Naive thymus-derived CD4-positive, alpha-beta T cell (primary cell): ENCODE measurements around the gene KRT79. TPM values are rescaled to one million over a fixed set of nuclear protein-coding genes. Genes with fewer than 3 reads are reported as not detected.

ENCODE experiments used
- ATAC-seq: fragments of 150-1000 bp; cut with Tn5 transposase; 2 replicates; pipeline ENCODE4 v1.10.0; 2021; ENCODE audit warnings: mild to moderate bottlenecking, moderate library complexity
- CTCF ChIA-PET: fragments of 350-600 bp; sonication (Branson Sonifier 250); formaldehyde crosslinking; loops from one replicate; lab custom pipeline; 2021; ENCODE audit warnings: antibody characterized with exemption; lab: Charles Lee
- POLR2A ChIA-PET: fragments of 350-600 bp; sonication (Branson Sonifier 250); formaldehyde crosslinking; loops from one replicate; lab custom pipeline; 2021; ENCODE audit warnings: antibody characterized with exemption, inconsistent platforms; lab: Charles Lee
- DNase-seq, 9 donors: peaks; one replicate each; pipeline versions ENCODE4 v3.0.0 to v3.0.0-alpha.2; 2020 to 2022; ENCODE audit warnings: mixed read lengths in 1 of 9
- H3K27ac ChIP-seq: one replicate; pipeline ENCODE4 v1.7.0; 2013; ENCODE audit warnings: mild to moderate bottlenecking, low read depth, low read length, moderate library complexity
- H3K27me3 ChIP-seq, 2 donors: one replicate each; pipeline ENCODE4 v1.7.0; 2013; ENCODE audit warnings: low read length in 2 of 2, mild to moderate bottlenecking in 2 of 2, moderate library complexity in 2 of 2; ENCODE audit not compliant: control insufficient read depth in 2 of 2, insufficient read depth in 2 of 2
- H3K36me3 ChIP-seq, 3 experiments: 1 replicate in 2 of 3; 2 replicates in 1 of 3; pipeline ENCODE4 v1.7.0; 2013; ENCODE audit warnings: low read length in 3 of 3, mild to moderate bottlenecking in 3 of 3, moderate library complexity in 1 of 3; ENCODE audit not compliant: insufficient read depth in 3 of 3, control insufficient read depth in 2 of 3
- H3K4me1 ChIP-seq, 2 donors: one replicate each; pipeline ENCODE4 v1.7.0; 2013; ENCODE audit warnings: low read length in 2 of 2, mild to moderate bottlenecking in 2 of 2, moderate library complexity in 1 of 2; ENCODE audit not compliant: control insufficient read depth in 2 of 2, insufficient read depth in 2 of 2
- H3K4me3 ChIP-seq: 2 replicates; pipeline ENCODE4 v1.7.0; 2013; ENCODE audit warnings: mild to moderate bottlenecking, low read length
- H3K9me3 ChIP-seq, 3 experiments: 1 replicate in 2 of 3; 2 replicates in 1 of 3; pipeline ENCODE4 v1.7.0; 2013; ENCODE audit warnings: low read length in 3 of 3; ENCODE audit not compliant: control insufficient read depth in 2 of 3
- H3K27ac Mint-ChIP-seq, 9 donors: one replicate each; pipeline ENCODE4 v1.8.0; 2020 to 2022; ENCODE audit warnings: mixed read lengths in 9 of 9, mild to moderate bottlenecking in 8 of 9, moderate library complexity in 5 of 9, inconsistent platforms in 2 of 9
- H3K27me3 Mint-ChIP-seq, 5 donors: one replicate each; pipeline ENCODE4 v1.8.0; 2021 to 2022; ENCODE audit warnings: mixed read lengths in 5 of 5, mild to moderate bottlenecking in 1 of 5
- H3K36me3 Mint-ChIP-seq, 5 donors: one replicate each; pipeline ENCODE4 v1.8.0; 2020 to 2022; ENCODE audit warnings: mixed read lengths in 5 of 5, mild to moderate bottlenecking in 3 of 5, inconsistent platforms in 1 of 5
- H3K4me1 Mint-ChIP-seq, 7 donors: one replicate each; pipeline ENCODE4 v1.8.0; 2020 to 2022; ENCODE audit warnings: mixed read lengths in 7 of 7, mild to moderate bottlenecking in 3 of 7, inconsistent platforms in 1 of 7
- H3K4me3 Mint-ChIP-seq, 10 donors: one replicate each; pipeline ENCODE4 v1.8.0; 2020 to 2022; ENCODE audit warnings: mild to moderate bottlenecking in 10 of 10, mixed read lengths in 10 of 10, moderate library complexity in 6 of 10, inconsistent platforms in 2 of 10
- H3K9me3 Mint-ChIP-seq, 11 donors: one replicate each; pipeline ENCODE4 v1.8.0; 2020 to 2022; ENCODE audit warnings: mixed read lengths in 11 of 11, mild to moderate bottlenecking in 4 of 11, inconsistent platforms in 1 of 11, moderate library complexity in 1 of 11
- intact Hi-C, 2 donors: fragments of 100-400 bp; cut with micrococcal nuclease; formaldehyde crosslinking; loops; one replicate each; pipeline ENCODE4 v1.15.1; 2023
- polyA plus RNA-seq, 2 donors: library from polyadenylated mRNA; unstranded; fragments of 300-500 nt; fragmentation: Illumina TruSeq; gene quantifications; one replicate each; pipeline ENCODE4 v1.2.3, GENCODE V29; 2021
- total RNA-seq, 6 experiments: library from RNA in 5 of 6; stranded (reverse) in 5 of 6; gene quantifications; 1 replicate in 5 of 6; 2 replicates in 1 of 6; pipeline ENCODE4 v1.2.3 and lab custom pipeline; 2021 to 2026

KRT79 gene
- total and polyA plus RNA-seq, 7 experiments from 2014 or later, result not detected

DNA sequence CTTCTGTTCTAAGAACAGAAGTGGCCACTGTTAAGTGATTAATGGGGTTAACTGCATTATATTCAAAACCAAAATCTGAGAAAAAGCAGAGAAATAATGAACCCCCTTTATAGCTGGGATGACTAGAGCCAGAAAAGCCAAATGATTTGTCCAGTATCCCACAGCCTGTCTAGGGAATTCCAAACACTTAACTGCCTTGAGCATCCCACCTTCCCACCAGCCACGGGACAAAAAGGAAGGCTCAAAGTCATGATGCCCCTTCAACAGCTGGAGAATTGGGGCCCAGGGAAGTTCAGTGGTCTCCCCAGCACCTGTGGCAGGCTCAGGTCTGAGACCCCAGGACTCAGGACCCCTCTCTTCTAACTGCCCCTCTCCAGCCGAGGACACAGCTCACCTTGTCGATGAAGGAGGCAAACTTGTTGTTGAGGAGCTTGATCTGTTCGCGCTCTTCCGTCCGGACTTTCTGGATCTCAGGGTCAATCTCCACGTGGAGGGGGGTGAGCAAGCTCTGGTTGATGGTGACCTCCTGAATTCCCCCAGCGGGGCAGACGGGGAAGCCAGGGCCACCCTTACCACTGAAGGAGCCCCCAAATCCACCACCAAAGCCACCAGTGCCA is 20.8 kb downstream of the KRT79 start:
- H3K27ac Mint-ChIP-seq, result no peak overlapping the region
- ATAC-seq, result no peak
- DNase-seq, result no peak
- CTCF ChIA-PET, result no interaction called here
- no peaks in the 10 kb centered on the region for H3K27me3 ChIP-seq
- H3K4me1 ChIP-seq, result peaks cover 0 to 13% of the 10 kb centered on the region in 2 donors
- no peaks in the 10 kb centered on the region for H3K9me3 ChIP-seq
- no peak overlapping the region for H3K4me3 ChIP-seq
- no peak overlapping the region for H3K27ac ChIP-seq
- H3K4me3 Mint-ChIP-seq, result no peak overlapping the region
- POLR2A ChIA-PET, result no interaction called here
- intact Hi-C loops, result no loop called here
- H3K4me1 Mint-ChIP-seq, result peaks cover 5 to 13% (median 12%) of the 10 kb centered on the region in 7 donors
- H3K27me3 Mint-ChIP-seq, result no peaks in the 10 kb centered on the region
- no peaks in the 10 kb centered on the region for H3K9me3 Mint-ChIP-seq
- H3K36me3 Mint-ChIP-seq, result no peaks in the 10 kb centered on the region
- H3K36me3 ChIP-seq, result no peaks in the 10 kb centered on the region

DNA sequence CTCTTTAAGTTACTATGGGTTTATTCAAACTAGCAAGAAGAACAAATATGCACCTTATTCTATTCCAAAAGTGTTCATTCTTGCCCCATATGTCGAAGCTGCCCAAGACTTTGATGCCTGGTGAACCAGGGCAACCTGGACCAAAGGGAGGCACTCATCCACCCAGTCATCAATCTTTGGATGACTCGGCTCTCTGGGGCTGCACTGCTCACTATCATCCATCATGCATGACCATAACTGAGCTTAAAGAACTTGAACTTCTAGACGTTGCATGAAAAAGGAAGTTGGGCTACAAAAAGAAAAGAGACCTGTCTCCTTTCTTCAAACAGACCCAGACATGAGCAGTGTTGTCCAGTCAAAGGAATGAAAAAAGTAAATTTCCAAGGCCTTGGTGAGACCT is 21.4 kb downstream of the KRT79 start:
- ChIA-PET POLR2A (no interaction called here), CTCF (no interaction called here)
- ATAC-seq (no peak), DNase-seq (no peak)
- no peak overlapping the region for H3K4me3 Mint-ChIP-seq
- Histone ChIP-seq H3K9me3 (no peaks in the 10 kb centered on the region), H3K27me3 (no peaks in the 10 kb centered on the region), H3K27ac (no peak overlapping the region), H3K4me1 (peaks cover 0 to 7% of the 10 kb centered on the region in 2 donors), H3K36me3 (no peaks in the 10 kb centered on the region), H3K4me3 (no peak overlapping the region)
- peaks cover 5 to 8% (median 7%) of the 10 kb centered on the region in 7 donors for H3K4me1 Mint-ChIP-seq
- H3K9me3 Mint-ChIP-seq, result peaks cover 0 to 1% (median 0%) of the 10 kb centered on the region in 11 donors
- peak overlapping the region in 4 of 9 donors; percentile 7 to 51 (median 34) for H3K27ac Mint-ChIP-seq
- intact Hi-C loops, result no loop called here
- H3K27me3 Mint-ChIP-seq, result no peaks in the 10 kb centered on the region
- no peaks in the 10 kb centered on the region for H3K36me3 Mint-ChIP-seq

DNA sequence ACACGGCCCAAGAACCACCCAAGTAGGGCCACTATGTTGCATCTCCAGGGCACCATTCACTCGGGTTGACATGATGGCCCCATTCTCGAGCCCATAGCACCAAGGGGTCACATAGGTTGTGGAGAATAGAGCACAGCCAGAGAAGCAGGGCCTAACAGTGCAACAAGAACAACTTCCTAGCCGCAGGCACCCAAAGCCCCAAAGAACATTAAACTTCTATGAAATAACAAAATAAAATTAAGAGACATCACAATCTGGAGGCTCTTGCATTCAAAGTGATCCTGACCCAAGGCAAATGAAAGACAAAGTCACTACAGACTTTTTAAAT is 22.1 kb downstream of the KRT79 start:
- POLR2A ChIA-PET, result no interaction called here
- DNase-seq (no peak), ATAC-seq (no peak)
- CTCF ChIA-PET, result no interaction called here
- H3K27ac ChIP-seq, result no peak overlapping the region
- H3K9me3 ChIP-seq, result no peaks in the 10 kb centered on the region
- no peaks in the 10 kb centered on the region for H3K27me3 Mint-ChIP-seq
- peak overlapping the region in 3 of 9 donors; percentile 10 to 41 (median 26) for H3K27ac Mint-ChIP-seq
- H3K9me3 Mint-ChIP-seq, result peaks cover 0 to 1% (median 0%) of the 10 kb centered on the region in 11 donors
- H3K36me3 Mint-ChIP-seq, result no peaks in the 10 kb centered on the region
- H3K36me3 ChIP-seq, result no peaks in the 10 kb centered on the region
- H3K4me1 Mint-ChIP-seq, result peaks cover 0 to under 1% (median 0%) of the 10 kb centered on the region in 7 donors
- no peak overlapping the region for H3K4me3 ChIP-seq
- H3K4me1 ChIP-seq, result no peaks in the 10 kb centered on the region
- no peak overlapping the region for H3K4me3 Mint-ChIP-seq
- no peaks in the 10 kb centered on the region for H3K27me3 ChIP-seq
- intact Hi-C loops, result no loop called here

DNA sequence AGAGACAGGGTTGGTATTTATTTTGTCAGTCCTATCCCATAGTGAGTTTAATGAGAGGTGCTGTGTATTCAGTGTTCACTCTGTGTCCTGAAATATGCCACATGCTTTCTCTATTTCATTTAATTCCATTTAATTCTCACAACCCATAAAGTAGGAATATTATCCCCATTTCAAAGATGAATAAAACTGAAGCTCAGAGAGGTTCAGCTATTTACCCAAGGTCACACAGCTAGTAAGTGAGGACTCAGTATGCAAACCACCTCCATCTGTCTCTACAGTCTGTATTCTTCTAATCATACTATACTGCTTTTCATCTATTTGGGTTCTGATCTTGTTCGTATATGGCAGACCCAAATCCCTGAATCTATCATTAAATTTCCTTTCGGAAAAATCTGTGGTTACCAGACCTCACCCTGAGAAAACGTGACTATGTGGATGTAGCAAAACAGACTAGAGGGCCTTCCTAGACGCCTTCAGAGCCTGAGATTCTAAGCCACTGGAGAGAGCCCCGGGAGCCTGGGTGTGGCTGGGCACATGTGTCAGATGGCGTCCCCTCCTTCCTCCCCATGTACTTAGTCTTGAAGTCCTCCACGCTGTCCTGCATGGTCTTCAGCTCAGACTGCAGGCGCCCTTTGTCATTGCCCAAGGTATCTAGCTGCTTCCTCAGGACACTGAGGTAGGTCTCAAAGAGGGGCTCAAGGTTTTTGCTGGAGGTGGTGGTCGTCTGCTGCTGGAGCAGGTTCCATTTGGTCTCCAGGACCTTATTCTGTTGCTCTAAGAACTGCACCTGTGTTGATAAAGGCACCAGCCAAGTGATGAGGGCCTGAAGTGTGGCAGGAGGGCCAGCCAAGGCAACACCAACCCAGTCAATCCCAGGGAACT is 22.7 kb downstream of the KRT79 start:
- H3K4me3 ChIP-seq, result no peak overlapping the region
- no peak overlapping the region for H3K4me3 Mint-ChIP-seq
- no peak overlapping the region for H3K27ac Mint-ChIP-seq
- ATAC-seq (no peak), DNase-seq (no peak)
- no peaks in the 10 kb centered on the region for H3K36me3 Mint-ChIP-seq
- CTCF ChIA-PET, result no interaction called here
- intact Hi-C loops, result no loop called here
- H3K4me1 Mint-ChIP-seq, result no peaks in the 10 kb centered on the region
- no peak overlapping the region for H3K27ac ChIP-seq
- H3K36me3 ChIP-seq, result no peaks in the 10 kb centered on the region
- H3K27me3 ChIP-seq, result no peaks in the 10 kb centered on the region
- H3K9me3 Mint-ChIP-seq, result peaks cover 0 to 1% (median 0%) of the 10 kb centered on the region in 11 donors
- POLR2A ChIA-PET, result interaction anchor here (0.7 kb wide), 1 partner anchor 472 kb away, joined by 3 read pairs; no protein-coding TSS in a partner anchor
- H3K27me3 Mint-ChIP-seq, result no peaks in the 10 kb centered on the region
- no peaks in the 10 kb centered on the region for H3K9me3 ChIP-seq
- no peaks in the 10 kb centered on the region for H3K4me1 ChIP-seq

DNA sequence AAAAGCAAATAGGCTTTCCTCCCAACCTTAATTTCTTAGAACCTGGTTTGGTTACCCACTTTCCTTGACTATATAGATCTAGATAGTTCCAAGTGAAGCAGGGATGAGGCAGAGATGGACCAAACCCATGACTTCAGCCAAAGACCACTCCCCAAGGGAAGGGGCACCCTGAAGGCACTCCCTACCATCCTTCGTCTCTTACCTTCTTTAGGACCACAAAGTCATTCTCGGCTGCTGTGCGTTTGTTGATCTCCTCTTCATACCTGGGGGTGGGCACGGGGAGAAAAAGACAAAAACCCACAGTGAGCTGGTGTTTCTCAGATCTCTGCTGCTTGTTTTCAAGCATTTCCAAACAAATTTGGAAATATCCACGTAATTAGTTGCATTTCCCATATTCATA is 23.6 kb downstream of the KRT79 start:
- H3K27me3 Mint-ChIP-seq, result no peaks in the 10 kb centered on the region
- Histone ChIP-seq H3K27me3 (no peaks in the 10 kb centered on the region), H3K27ac (no peak overlapping the region), H3K4me3 (no peak overlapping the region), H3K36me3 (no peaks in the 10 kb centered on the region), H3K4me1 (no peaks in the 10 kb centered on the region), H3K9me3 (no peaks in the 10 kb centered on the region)
- H3K4me3 Mint-ChIP-seq, result no peak overlapping the region
- intact Hi-C loops, result no loop called here
- peak overlapping the region in 1 of 9 donors; percentile 65 for H3K27ac Mint-ChIP-seq
- no peaks in the 10 kb centered on the region for H3K36me3 Mint-ChIP-seq
- peaks cover 0 to 1% (median 0%) of the 10 kb centered on the region in 11 donors for H3K9me3 Mint-ChIP-seq
- CTCF ChIA-PET, result no interaction called here
- H3K4me1 Mint-ChIP-seq, result no peaks in the 10 kb centered on the region
- DNase-seq (no peak), ATAC-seq (no peak)
- POLR2A ChIA-PET, result no interaction called here

DNA sequence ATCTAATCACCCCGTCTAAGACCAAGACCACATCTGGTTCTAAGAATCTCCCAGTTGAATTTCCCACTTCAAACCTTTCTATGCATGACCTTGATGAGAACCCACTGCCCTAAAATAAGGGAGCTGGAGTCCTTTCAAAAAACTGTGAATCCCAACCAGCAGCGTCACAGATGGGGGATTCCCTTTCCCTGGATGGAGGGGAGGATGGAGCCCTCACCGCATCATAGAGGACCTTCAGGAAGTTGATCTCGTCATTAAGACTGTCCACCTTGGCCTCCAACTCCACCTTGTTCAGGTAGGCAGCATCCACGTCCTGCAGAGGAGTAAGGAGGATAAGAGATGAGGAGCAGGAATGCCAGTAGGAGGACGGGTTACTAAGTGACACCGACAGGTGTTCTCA is 24.9 kb downstream of the KRT79 start:
- POLR2A ChIA-PET, result no interaction called here
- Histone ChIP-seq H3K4me1 (no peaks in the 10 kb centered on the region), H3K4me3 (no peak overlapping the region), H3K27me3 (no peaks in the 10 kb centered on the region), H3K36me3 (no peaks in the 10 kb centered on the region), H3K27ac (no peak overlapping the region), H3K9me3 (no peaks in the 10 kb centered on the region)
- ATAC-seq (no peak), DNase-seq (no peak)
- Mint-ChIP-seq H3K27me3 (no peaks in the 10 kb centered on the region), H3K27ac (peak overlapping the region in 1 of 9 donors; percentile 82), H3K4me1 (no peaks in the 10 kb centered on the region), H3K36me3 (no peaks in the 10 kb centered on the region), H3K4me3 (no peak overlapping the region), H3K9me3 (peaks cover 0 to 1% (median 0%) of the 10 kb centered on the region in 11 donors)
- CTCF ChIA-PET, result no interaction called here
- intact Hi-C loops, result no loop called here
